ENCODE data around the gene DMD.

The DMD gene

GRCh38 chrX:31179203-31179602 lies 2032.1 kb downstream of the DMD start:
- Histone ChIP-seq H3K9ac (ENCODE audit: low read length) (no peak overlapping the region), H2AFZ (ENCODE audit: insufficient read depth, low read length, poor library complexity) (no peak overlapping the region), H2BK12ac (ENCODE audit: low read length) (no peak overlapping the region), H4K8ac (ENCODE audit: low read depth, low read length) (no peak overlapping the region), H4K91ac (ENCODE audit: low read depth, low read length) (no peak overlapping the region), H3K27me3 (ENCODE audit: insufficient read depth, low read length) (no peaks in the 10 kb centered on the region), H3K18ac (ENCODE audit: low read length) (no peak overlapping the region), H3K4me2 (ENCODE audit: low read length) (no peak overlapping the region), H3K4me3 (ENCODE audit: low read depth, low read length) (no peak overlapping the region), H3K14ac (ENCODE audit: low read length) (no peak overlapping the region), H4K12ac (ENCODE audit: low read depth, low read length) (no peak overlapping the region), H2BK120ac (ENCODE audit: insufficient read depth, low read length, poor library complexity) (no peak overlapping the region), H3K9me3 (ENCODE audit: insufficient read depth, low read depth, low read length) (no peaks in the 10 kb centered on the region), H3K36me3 (ENCODE audit: control insufficient read depth in 1 of 2, insufficient read depth in 2 of 2, low read length in 2 of 2) (no peaks in the 10 kb centered on the region), H3K79me1 (ENCODE audit: low read length) (no peaks in the 10 kb centered on the region), H2BK5ac (ENCODE audit: low read depth, low read length, poor library complexity) (no peak overlapping the region), H3K79me2 (ENCODE audit: control insufficient read depth, insufficient read depth, low read length, poor library complexity) (no peaks in the 10 kb centered on the region), H3K4me1 (ENCODE audit: control insufficient read depth in 1 of 2, insufficient read depth in 2 of 2, low read length in 2 of 2) (no peaks in the 10 kb centered on the region), H2AK5ac (ENCODE audit: low read length) (no peak overlapping the region), H3K4ac (ENCODE audit: low read depth, low read length) (no peak overlapping the region), H3K27ac (ENCODE audit: low read depth, low read length) (no peak overlapping the region), H3K23ac (ENCODE audit: low read length) (no peak overlapping the region)
- no peak for DNase-seq
- whole genome bisulfite sequencing (ENCODE audit: extremely low coverage, insufficient coverage, insufficient read length), result no CpG with 5 or more reads among the region's 4 CpGs

DNA sequence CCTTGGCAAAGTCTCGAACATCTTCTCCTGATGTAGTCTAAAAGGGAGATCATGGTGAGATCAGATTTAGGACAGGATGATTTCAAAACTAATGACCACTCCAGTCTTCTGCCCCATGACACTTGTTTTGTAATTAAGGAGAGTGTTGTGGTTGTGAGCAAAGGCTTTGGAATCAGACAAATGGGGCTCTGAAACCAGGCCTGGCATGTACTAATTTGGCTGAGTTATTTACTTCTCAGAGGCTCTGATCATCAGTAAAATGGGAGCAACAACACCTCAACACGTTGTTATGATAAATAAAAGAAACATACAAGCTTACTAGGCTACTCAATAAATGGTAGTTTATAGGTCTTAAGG lies 2032.6 kb downstream of the DMD start:
- no CpG with 5 or more reads among the region's 2 CpGs for WGBS (ENCODE audit: extremely low coverage, insufficient coverage, insufficient read length)
- Histone ChIP-seq H4K12ac (ENCODE audit: low read depth, low read length) (no peak overlapping the region), H2BK5ac (ENCODE audit: low read depth, low read length, poor library complexity) (no peak overlapping the region), H4K91ac (ENCODE audit: low read depth, low read length) (no peak overlapping the region), H3K36me3 (ENCODE audit: control insufficient read depth in 1 of 2, insufficient read depth in 2 of 2, low read length in 2 of 2) (no peaks in the 10 kb centered on the region), H3K18ac (ENCODE audit: low read length) (no peak overlapping the region), H3K27me3 (ENCODE audit: insufficient read depth, low read length) (no peaks in the 10 kb centered on the region), H3K4me1 (ENCODE audit: control insufficient read depth in 1 of 2, insufficient read depth in 2 of 2, low read length in 2 of 2) (no peaks in the 10 kb centered on the region), H3K23ac (ENCODE audit: low read length) (no peak overlapping the region), H3K79me2 (ENCODE audit: control insufficient read depth, insufficient read depth, low read length, poor library complexity) (no peaks in the 10 kb centered on the region), H3K4ac (ENCODE audit: low read depth, low read length) (no peak overlapping the region), H4K8ac (ENCODE audit: low read depth, low read length) (no peak overlapping the region), H2AK5ac (ENCODE audit: low read length) (no peak overlapping the region), H3K27ac (ENCODE audit: low read depth, low read length) (no peak overlapping the region), H3K14ac (ENCODE audit: low read length) (no peak overlapping the region), H3K4me2 (ENCODE audit: low read length) (no peak overlapping the region), H2AFZ (ENCODE audit: insufficient read depth, low read length, poor library complexity) (no peak overlapping the region), H2BK120ac (ENCODE audit: insufficient read depth, low read length, poor library complexity) (no peak overlapping the region), H3K9ac (ENCODE audit: low read length) (no peak overlapping the region), H3K4me3 (ENCODE audit: low read depth, low read length) (no peak overlapping the region), H3K79me1 (ENCODE audit: low read length) (no peaks in the 10 kb centered on the region), H3K9me3 (ENCODE audit: insufficient read depth, low read depth, low read length) (no peaks in the 10 kb centered on the region), H2BK12ac (ENCODE audit: low read length) (no peak overlapping the region)
- no peak for DNase-seq

DNA sequence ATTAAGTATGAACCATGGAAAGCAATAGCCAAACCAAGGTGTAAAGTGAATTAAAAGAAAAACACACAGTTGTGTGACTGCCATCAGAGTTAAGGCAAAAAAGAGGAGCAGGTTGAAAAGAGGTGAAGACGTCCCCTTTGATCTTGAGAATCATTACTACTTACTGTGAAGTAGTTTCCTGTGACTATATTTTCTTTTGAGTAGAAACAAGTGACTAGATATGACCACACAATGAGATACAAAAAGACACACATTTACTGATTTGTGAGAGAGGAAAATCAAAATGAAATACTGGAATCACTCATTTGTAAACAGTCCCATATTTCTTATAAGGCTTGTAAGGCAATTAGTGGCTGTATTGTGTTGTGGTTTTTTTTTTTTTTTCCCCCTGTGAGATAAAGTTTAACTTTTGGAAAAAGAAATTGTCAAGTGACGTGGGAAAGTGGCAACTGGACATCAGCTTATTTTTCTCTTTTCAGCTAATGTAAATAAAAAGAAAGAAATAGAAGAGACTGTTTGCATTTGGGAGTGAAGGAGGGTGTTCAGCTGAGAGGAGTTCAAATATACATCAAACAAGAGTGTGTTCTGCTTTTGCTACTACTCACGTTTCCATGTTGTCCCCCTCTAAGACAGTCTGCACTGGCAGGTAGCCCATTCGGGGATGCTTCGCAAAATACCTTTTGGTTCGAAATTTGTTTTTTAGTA lies 2033.1 kb downstream of the DMD start:
- H4K91ac ChIP-seq (ENCODE audit: low read depth, low read length), result no peak overlapping the region
- no peak overlapping the region for H3K27ac ChIP-seq (ENCODE audit: low read depth, low read length)
- H2BK5ac ChIP-seq (ENCODE audit: low read depth, low read length, poor library complexity), result no peak overlapping the region
- H3K9ac ChIP-seq (ENCODE audit: low read length), result no peak overlapping the region
- no peak overlapping the region for H3K23ac ChIP-seq (ENCODE audit: low read length)
- no peak overlapping the region for H4K12ac ChIP-seq (ENCODE audit: low read depth, low read length)
- H3K4me3 ChIP-seq (ENCODE audit: low read depth, low read length), result no peak overlapping the region
- no peak overlapping the region for H3K14ac ChIP-seq (ENCODE audit: low read length)
- no peak overlapping the region for H2BK120ac ChIP-seq (ENCODE audit: insufficient read depth, low read length, poor library complexity)
- H3K4me2 ChIP-seq (ENCODE audit: low read length), result no peak overlapping the region
- H3K79me1 ChIP-seq (ENCODE audit: low read length), result no peaks in the 10 kb centered on the region
- no peak overlapping the region for H4K8ac ChIP-seq (ENCODE audit: low read depth, low read length)
- H3K79me2 ChIP-seq (ENCODE audit: control insufficient read depth, insufficient read depth, low read length, poor library complexity), result no peaks in the 10 kb centered on the region
- H3K4me1 ChIP-seq (ENCODE audit: control insufficient read depth in 1 of 2, insufficient read depth in 2 of 2, low read length in 2 of 2), result no peaks in the 10 kb centered on the region
- no peaks in the 10 kb centered on the region for H3K27me3 ChIP-seq (ENCODE audit: insufficient read depth, low read length)
- H2BK12ac ChIP-seq (ENCODE audit: low read length), result no peak overlapping the region
- WGBS (ENCODE audit: extremely low coverage, insufficient coverage, insufficient read length), result no CpG with 5 or more reads among the region's 6 CpGs
- H2AFZ ChIP-seq (ENCODE audit: insufficient read depth, low read length, poor library complexity), result no peak overlapping the region
- no peaks in the 10 kb centered on the region for H3K9me3 ChIP-seq (ENCODE audit: insufficient read depth, low read depth, low read length)
- no peak for DNase-seq
- no peak overlapping the region for H3K18ac ChIP-seq (ENCODE audit: low read length)
- no peak overlapping the region for H2AK5ac ChIP-seq (ENCODE audit: low read length)
- H3K4ac ChIP-seq (ENCODE audit: low read depth, low read length), result no peak overlapping the region
- H3K36me3 ChIP-seq (ENCODE audit: control insufficient read depth in 1 of 2, insufficient read depth in 2 of 2, low read length in 2 of 2), result no peaks in the 10 kb centered on the region

- H3K23ac ChIP-seq (ENCODE audit: low read length), result no peak overlapping the region
Measured at GRCh38 chrX:31170792-31171191, 2040.6 kb downstream of the DMD start.

More at GRCh38 chrX:31170792-31171191, 2040.6 kb downstream of the DMD start:
- H2BK5ac ChIP-seq (ENCODE audit: low read depth, low read length, poor library complexity), result no peak overlapping the region
- no peak overlapping the region for H3K18ac ChIP-seq (ENCODE audit: low read length)
- H4K91ac ChIP-seq (ENCODE audit: low read depth, low read length), result no peak overlapping the region
- H4K12ac ChIP-seq (ENCODE audit: low read depth, low read length), result no peak overlapping the region
- no peak overlapping the region for H3K4me2 ChIP-seq (ENCODE audit: low read length)
- H3K36me3 ChIP-seq (ENCODE audit: control insufficient read depth in 1 of 2, insufficient read depth in 2 of 2, low read length in 2 of 2), result no peaks in the 10 kb centered on the region
- H2AFZ ChIP-seq (ENCODE audit: insufficient read depth, low read length, poor library complexity), result no peak overlapping the region
- H3K14ac ChIP-seq (ENCODE audit: low read length), result no peak overlapping the region
- H3K4me3 ChIP-seq (ENCODE audit: low read depth, low read length), result no peak overlapping the region
- no peaks in the 10 kb centered on the region for H3K79me2 ChIP-seq (ENCODE audit: control insufficient read depth, insufficient read depth, low read length, poor library complexity)
- no peaks in the 10 kb centered on the region for H3K79me1 ChIP-seq (ENCODE audit: low read length)
- no peak overlapping the region for H3K9ac ChIP-seq (ENCODE audit: low read length)
- H3K27ac ChIP-seq (ENCODE audit: low read depth, low read length), result no peak overlapping the region
- no peak for DNase-seq
- H2AK5ac ChIP-seq (ENCODE audit: low read length), result no peak overlapping the region
- no peak overlapping the region for H3K4ac ChIP-seq (ENCODE audit: low read depth, low read length)
- H4K8ac ChIP-seq (ENCODE audit: low read depth, low read length), result no peak overlapping the region
- H2BK120ac ChIP-seq (ENCODE audit: insufficient read depth, low read length, poor library complexity), result no peak overlapping the region
- no peak overlapping the region for H2BK12ac ChIP-seq (ENCODE audit: low read length)
- H3K9me3 ChIP-seq (ENCODE audit: insufficient read depth, low read depth, low read length), result no peaks in the 10 kb centered on the region
- no peaks in the 10 kb centered on the region for H3K4me1 ChIP-seq (ENCODE audit: control insufficient read depth in 1 of 2, insufficient read depth in 2 of 2, low read length in 2 of 2)
- H3K27me3 ChIP-seq (ENCODE audit: insufficient read depth, low read length), result no peaks in the 10 kb centered on the region
- no CpG with 5 or more reads among the region's 2 CpGs for WGBS (ENCODE audit: extremely low coverage, insufficient coverage, insufficient read length)

Measured in trophoblast cell (in vitro differentiated cells and primary cell).